ENCODE measurements around the gene AFF2. TPM values are rescaled to one million over a fixed set of nuclear protein-coding genes. Genes with fewer than 3 reads are reported as not detected.

The AFF2 gene
- total RNA-seq, 1 donor from 2014 or later: 3.3 TPM

DNA sequence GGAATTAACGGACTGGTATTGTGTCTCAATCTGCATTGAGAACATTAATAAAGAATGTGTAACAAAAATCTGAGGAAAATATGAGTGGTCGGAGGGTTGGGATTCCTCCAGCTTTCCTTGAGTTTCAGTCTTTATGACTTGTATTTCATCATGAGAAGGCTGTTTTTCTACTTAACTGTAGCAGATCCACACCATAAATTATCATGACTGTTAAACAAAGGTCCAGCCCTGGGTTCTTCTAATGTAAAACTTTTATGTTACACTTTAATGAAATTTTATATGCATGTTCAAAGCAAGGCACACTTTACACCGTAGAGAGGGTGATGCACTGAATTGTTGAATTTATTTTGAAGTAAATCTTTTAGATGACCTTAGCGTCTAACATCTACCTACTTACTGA is 7.0 kb downstream of the AFF2 start:
- H3K27ac Mint-ChIP-seq: no peak overlapping the region

DNA sequence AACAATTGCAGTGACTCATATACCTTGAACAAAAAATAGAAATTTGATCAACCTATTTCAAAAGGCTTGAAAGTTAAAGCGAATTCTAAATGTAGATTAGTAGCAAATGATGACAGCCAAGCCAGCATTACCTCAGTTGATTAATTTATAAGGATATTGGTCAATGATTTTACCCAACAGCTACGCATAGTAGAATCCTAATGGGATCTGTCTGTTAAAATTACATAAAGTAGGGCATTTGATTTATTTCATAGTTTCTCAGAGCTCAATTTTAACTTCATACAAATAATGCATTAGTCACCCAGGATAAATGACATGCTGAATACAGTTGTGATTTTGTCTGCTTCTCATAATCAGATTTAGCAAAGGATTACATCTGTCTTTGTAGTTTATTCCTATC is 12.0 kb downstream of the AFF2 start:
- H3K36me3 Mint-ChIP-seq (ENCODE audit: low read depth): no peaks in the 10 kb centered on the region
- no peaks in the 10 kb centered on the region for H3K9me3 Mint-ChIP-seq

More for the DNA sequence above, 7.0 kb downstream of the AFF2 start:
- Mint-ChIP-seq H3K36me3 (ENCODE audit: low read depth) (no peaks in the 10 kb centered on the region), H3K9me3 (no peaks in the 10 kb centered on the region), H3K4me1 (ENCODE audit: low read depth) (peaks cover 5% of the 10 kb centered on the region), H3K27me3 (ENCODE audit: low read depth) (peaks cover 9% of the 10 kb centered on the region), H3K4me3 (ENCODE audit: low read depth) (no peak overlapping the region)
- no peak for DNase-seq (ENCODE audit: low spot score)
- intact Hi-C loops (cut with micrococcal nuclease): loop anchor here (10.0 kb wide), 1 partner anchor 123 kb away; no protein-coding TSS in a partner anchor

DNA sequence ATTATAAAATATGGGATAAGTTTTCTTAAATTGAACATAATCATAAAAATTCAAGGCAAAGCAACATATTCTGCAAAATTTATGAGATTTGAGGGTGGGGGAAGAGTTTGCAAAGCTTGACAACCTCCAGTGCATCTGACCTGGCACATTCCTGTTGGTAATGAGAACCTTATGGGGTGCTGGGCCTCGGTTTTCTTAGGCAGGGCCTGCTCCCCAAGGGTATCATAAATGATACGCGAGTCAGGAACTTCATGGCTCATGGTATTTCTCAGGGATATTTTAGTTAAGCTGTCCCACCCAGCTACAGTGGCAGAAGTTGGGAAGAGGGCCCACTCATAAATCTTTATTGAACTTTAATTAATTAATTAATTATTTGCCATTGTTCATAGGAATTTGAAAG is 13.2 kb downstream of the AFF2 start:
- Mint-ChIP-seq H3K36me3 (ENCODE audit: low read depth) (no peaks in the 10 kb centered on the region), H3K27me3 (ENCODE audit: low read depth) (no peaks in the 10 kb centered on the region), H3K27ac (no peak overlapping the region), H3K4me3 (ENCODE audit: low read depth) (no peak overlapping the region), H3K9me3 (no peaks in the 10 kb centered on the region), H3K4me1 (ENCODE audit: low read depth) (peaks cover 6% of the 10 kb centered on the region)
- intact Hi-C loops (cut with micrococcal nuclease): no loop called here
- no peak for DNase-seq (ENCODE audit: low spot score)

More for the DNA sequence above, 12.0 kb downstream of the AFF2 start:
- intact Hi-C loops (cut with micrococcal nuclease): no loop called here
- H3K4me1 Mint-ChIP-seq (ENCODE audit: low read depth): peaks cover 6% of the 10 kb centered on the region
- DNase-seq (ENCODE audit: low spot score): no peak
- H3K27me3 Mint-ChIP-seq (ENCODE audit: low read depth): no peaks in the 10 kb centered on the region
- no peak overlapping the region for H3K4me3 Mint-ChIP-seq (ENCODE audit: low read depth)
- no peak overlapping the region for H3K27ac Mint-ChIP-seq

DNA sequence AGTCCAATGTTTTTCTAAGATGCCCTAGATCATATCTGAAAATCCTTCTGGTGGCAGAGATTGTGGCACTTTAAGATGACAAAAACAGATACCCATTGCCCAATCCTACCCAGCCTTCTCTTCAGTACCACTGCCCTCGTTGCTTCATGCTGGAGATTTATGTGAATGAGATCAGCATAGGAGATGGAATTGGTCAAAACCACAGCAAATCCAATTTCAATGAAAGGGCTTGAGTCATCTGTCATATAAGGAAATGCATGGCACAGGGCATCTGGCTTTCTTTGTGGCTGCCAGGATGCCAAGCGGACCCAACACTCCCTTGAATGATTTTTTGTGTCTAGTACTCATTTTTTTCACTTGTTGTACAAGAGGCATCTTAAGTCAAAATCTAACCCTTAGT is 16.8 kb downstream of the AFF2 start:
- intact Hi-C loops (cut with micrococcal nuclease): no loop called here
- no peaks in the 10 kb centered on the region for H3K36me3 Mint-ChIP-seq (ENCODE audit: low read depth)
- H3K4me1 Mint-ChIP-seq (ENCODE audit: low read depth): peaks cover 3% of the 10 kb centered on the region

DNA sequence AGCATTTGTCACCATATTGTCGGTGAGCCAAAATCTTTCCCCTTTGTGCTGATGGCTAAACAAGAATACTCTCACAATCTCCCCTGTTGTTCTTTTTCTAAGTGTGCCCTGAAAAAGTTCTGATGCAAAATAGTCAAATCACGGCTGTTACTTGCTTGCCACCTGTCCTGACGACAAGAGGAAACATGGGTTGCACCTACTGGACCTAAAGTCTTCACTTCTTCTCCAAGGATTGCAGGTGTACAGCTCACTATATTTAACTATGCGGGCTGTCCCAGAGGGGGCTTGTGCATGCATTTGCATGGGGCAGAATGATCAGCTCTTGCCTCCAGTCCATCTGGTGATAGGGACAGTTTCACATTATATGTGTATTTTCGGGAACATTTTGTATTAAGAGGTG is 21.6 kb downstream of the AFF2 start:
- Mint-ChIP-seq H3K4me3 (ENCODE audit: low read depth) (no peak overlapping the region), H3K4me1 (ENCODE audit: low read depth) (no peaks in the 10 kb centered on the region), H3K36me3 (ENCODE audit: low read depth) (no peaks in the 10 kb centered on the region), H3K9me3 (no peaks in the 10 kb centered on the region), H3K27me3 (ENCODE audit: low read depth) (peaks cover 2% of the 10 kb centered on the region), H3K27ac (no peak overlapping the region)
- no peak for DNase-seq (ENCODE audit: low spot score)
- intact Hi-C loops (cut with micrococcal nuclease): no loop called here

More for the DNA sequence above, 16.8 kb downstream of the AFF2 start:
- Mint-ChIP-seq H3K4me3 (ENCODE audit: low read depth) (no peak overlapping the region), H3K9me3 (no peaks in the 10 kb centered on the region), H3K27ac (no peak overlapping the region), H3K27me3 (ENCODE audit: low read depth) (no peaks in the 10 kb centered on the region)
- no peak for DNase-seq (ENCODE audit: low spot score)

DNA sequence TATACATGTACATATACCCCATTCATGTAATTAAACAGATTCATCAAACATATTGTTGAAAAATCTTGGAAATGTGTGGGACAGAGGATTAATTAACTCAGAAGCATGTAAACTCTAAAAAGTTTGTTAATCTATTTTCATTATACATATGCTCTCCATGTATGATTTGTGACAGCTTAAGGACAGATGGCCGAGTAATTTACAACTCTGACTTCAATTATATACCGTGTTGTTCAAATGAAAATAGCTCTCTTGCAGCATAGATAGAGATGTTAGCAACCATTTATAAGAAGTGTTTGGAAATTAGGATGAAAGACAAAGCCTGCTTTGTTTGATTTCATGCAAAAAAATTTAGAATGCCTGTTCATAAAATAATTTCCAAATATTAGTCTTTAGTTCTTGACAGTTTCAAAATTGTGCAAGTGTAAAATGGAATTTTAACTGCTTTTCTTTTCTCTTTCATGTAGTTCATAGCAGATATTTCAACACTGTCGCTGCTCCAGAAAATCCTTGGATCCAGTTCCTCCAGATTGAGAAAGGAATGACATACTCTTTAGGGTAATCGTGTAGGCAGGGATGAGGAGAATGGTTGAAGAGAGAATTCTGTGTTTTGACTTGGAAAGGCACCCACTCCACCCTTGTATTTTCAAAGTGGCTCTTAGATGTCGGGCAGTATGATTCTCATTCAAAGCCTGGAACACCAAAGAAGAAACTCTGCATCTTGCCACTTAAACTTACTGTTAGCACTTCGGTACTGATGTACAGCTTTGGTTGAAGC is 23.1 kb downstream of the AFF2 start:
- intact Hi-C loops (cut with micrococcal nuclease): no loop called here

DNA sequence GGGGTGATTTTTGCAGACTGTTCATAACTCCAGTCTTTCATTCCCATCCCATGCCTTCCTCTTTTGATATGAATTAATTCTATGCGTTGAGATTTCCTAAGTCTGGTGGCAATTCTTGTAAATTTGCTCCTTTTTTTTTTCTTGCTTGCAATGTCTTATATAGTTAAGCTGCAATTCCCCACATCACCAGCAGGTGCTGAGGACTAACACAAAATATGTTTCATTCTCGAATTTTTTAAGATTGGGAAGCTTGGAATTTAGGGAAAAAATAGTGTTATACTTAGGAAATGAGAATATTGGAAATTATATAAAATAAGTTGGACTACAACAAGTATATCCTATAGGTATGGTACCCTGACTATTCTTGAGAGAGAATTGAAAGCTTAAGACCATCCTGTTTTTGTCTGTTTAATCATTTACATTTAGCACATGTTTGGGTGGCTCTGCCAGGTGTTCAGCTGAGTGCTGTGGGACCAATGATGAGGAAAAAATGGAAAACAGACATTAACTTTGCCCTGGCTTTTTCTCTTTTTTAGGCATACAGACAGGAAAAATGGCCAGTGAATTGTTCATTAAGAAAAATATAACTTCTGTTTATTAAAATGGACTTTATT is 30.2 kb downstream of the AFF2 start:
- H3K4me3 Mint-ChIP-seq (ENCODE audit: low read depth): no peak overlapping the region
- no peak for DNase-seq (ENCODE audit: low spot score)
- peaks cover 2% of the 10 kb centered on the region for H3K27me3 Mint-ChIP-seq (ENCODE audit: low read depth)
- H3K9me3 Mint-ChIP-seq: no peaks in the 10 kb centered on the region
- H3K36me3 Mint-ChIP-seq (ENCODE audit: low read depth): no peaks in the 10 kb centered on the region
- no peaks in the 10 kb centered on the region for H3K4me1 Mint-ChIP-seq (ENCODE audit: low read depth)
- no peak overlapping the region for H3K27ac Mint-ChIP-seq
- intact Hi-C loops (cut with micrococcal nuclease): no loop called here

More for the DNA sequence above, 23.1 kb downstream of the AFF2 start:
- Mint-ChIP-seq H3K27me3 (ENCODE audit: low read depth) (peaks cover 2% of the 10 kb centered on the region), H3K4me1 (ENCODE audit: low read depth) (no peaks in the 10 kb centered on the region), H3K27ac (no peak overlapping the region), H3K9me3 (no peaks in the 10 kb centered on the region), H3K36me3 (ENCODE audit: low read depth) (no peaks in the 10 kb centered on the region), H3K4me3 (ENCODE audit: low read depth) (no peak overlapping the region)
- DNase-seq (ENCODE audit: low spot score): no peak

DNA sequence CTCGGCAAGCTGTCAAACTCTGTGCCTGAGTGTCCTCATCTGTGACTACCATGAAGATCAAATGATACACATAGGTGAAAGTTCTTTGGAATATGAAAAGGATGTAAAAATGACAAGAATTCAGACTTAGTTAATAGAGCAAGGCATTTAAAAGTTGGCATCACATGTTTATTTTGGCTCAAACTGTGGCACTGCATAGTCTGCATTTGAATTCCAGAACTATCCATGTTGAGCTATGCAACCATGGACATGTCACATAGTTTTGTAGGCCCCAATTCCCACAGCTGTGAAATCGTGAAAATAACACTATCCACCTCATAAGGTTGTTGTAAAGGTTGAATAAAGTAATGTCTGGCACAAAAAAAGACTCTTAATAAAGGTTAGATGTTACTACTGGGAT is 33.9 kb downstream of the AFF2 start:
- no peaks in the 10 kb centered on the region for H3K27me3 Mint-ChIP-seq (ENCODE audit: low read depth)
- no peak overlapping the region for H3K27ac Mint-ChIP-seq
- no peaks in the 10 kb centered on the region for H3K9me3 Mint-ChIP-seq
- intact Hi-C loops (cut with micrococcal nuclease): no loop called here
- H3K4me1 Mint-ChIP-seq (ENCODE audit: low read depth): no peaks in the 10 kb centered on the region
- no peak for DNase-seq (ENCODE audit: low spot score)
- no peak overlapping the region for H3K4me3 Mint-ChIP-seq (ENCODE audit: low read depth)
- H3K36me3 Mint-ChIP-seq (ENCODE audit: low read depth): no peaks in the 10 kb centered on the region

DNA sequence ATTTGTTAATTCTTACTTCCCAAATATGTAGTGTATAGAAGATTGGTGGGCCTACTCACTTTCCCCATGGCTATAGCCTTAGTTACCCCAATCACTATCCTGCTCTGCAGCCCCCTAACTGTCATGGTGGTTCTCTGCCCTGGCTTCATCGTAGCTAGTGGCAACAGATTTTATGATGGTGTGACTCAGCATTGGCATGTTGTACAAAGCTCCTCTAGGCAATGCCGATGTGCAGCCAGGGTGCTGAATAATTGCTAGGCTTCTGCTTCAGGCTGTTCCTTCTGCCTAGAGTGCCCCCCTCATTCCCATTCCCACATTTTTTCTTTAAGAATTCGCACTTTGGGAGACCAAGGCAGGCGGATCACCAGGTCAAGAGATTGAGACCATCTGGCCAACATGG is 35.2 kb downstream of the AFF2 start:
- Mint-ChIP-seq H3K27me3 (ENCODE audit: low read depth) (no peaks in the 10 kb centered on the region), H3K4me1 (ENCODE audit: low read depth) (no peaks in the 10 kb centered on the region), H3K36me3 (ENCODE audit: low read depth) (no peaks in the 10 kb centered on the region), H3K27ac (no peak overlapping the region), H3K9me3 (no peaks in the 10 kb centered on the region), H3K4me3 (ENCODE audit: low read depth) (no peak overlapping the region)
- intact Hi-C loops (cut with micrococcal nuclease): no loop called here
- no peak for DNase-seq (ENCODE audit: low spot score)

DNA sequence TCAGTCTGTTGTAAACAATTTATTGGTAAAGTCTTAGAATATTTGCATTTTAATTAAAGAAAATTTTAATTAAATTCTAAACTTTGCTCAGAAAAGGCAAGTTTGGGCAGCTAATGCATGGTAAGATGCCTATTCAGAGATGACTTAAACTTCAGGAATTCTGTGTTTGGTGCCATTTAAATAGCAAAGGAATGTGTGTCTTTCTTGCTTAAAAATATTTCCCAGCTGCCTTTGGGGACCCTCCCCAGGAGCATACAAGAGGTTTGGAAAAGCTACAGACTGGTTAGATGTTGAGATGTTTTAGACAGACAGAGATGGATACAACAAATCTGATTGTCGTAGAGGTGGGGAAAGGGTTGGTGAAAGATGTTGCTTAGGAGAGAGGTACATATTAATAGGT is 36.5 kb downstream of the AFF2 start:
- Mint-ChIP-seq H3K27ac (no peak overlapping the region), H3K4me1 (ENCODE audit: low read depth) (no peaks in the 10 kb centered on the region), H3K36me3 (ENCODE audit: low read depth) (no peaks in the 10 kb centered on the region), H3K9me3 (no peaks in the 10 kb centered on the region), H3K4me3 (ENCODE audit: low read depth) (no peak overlapping the region), H3K27me3 (ENCODE audit: low read depth) (no peaks in the 10 kb centered on the region)
- intact Hi-C loops (cut with micrococcal nuclease): no loop called here
- DNase-seq (ENCODE audit: low spot score): no peak

DNA sequence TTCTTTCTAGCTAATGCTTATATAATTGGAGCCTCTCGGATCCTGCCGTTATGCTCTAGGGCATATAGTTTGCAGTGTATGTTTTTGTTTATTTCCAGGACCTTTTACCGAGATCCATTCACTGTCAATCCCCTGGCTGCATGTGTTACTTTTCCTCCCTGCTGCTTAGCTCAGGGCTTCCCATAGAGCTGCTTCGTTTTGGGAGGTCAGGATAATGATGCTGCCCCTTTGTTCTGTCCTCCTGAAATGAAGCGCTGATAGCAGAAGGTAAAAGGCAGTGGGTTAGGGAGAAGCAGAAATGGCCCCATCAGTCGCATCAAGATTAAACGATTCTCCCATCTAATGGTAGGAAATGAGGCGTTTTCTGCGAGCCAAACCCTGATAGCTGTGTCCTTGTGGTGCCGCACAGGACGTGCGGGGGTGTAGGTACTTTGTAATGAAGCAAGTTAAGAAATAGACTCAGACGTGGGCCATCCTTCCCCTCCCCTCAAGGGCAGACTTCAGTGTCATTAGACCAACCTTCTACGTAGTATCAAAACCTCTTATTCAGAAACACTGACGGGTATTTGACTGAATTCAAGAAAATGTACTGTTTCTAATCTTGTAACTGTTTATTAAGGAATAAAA is 37.3 kb downstream of the AFF2 start:
- no peak for DNase-seq (ENCODE audit: low spot score)
- Mint-ChIP-seq H3K27ac (no peak overlapping the region), H3K4me1 (ENCODE audit: low read depth) (no peaks in the 10 kb centered on the region), H3K4me3 (ENCODE audit: low read depth) (no peak overlapping the region), H3K9me3 (no peaks in the 10 kb centered on the region), H3K36me3 (ENCODE audit: low read depth) (no peaks in the 10 kb centered on the region), H3K27me3 (ENCODE audit: low read depth) (no peaks in the 10 kb centered on the region)
- intact Hi-C loops (cut with micrococcal nuclease): no loop called here

DNA sequence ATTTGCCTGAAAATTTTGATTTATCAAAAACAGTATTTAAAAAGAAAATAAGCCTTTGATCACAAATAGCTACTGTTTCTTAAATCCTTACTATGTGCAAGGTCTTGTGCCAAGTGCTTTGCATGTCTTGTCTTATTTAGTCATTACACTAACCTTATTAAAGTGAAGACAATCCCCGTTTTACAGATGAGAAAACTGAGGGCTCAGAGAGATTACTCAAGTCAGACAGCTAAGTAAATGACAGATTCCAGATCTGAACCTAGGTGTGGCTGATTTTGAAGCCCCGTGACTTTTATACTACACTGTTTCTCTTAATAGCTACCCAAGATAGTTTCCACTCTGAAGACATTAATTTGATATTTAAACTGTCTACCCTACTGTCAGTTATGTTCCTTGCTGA is 38.2 kb downstream of the AFF2 start:
- Mint-ChIP-seq H3K4me3 (ENCODE audit: low read depth) (no peak overlapping the region), H3K27me3 (ENCODE audit: low read depth) (no peaks in the 10 kb centered on the region), H3K4me1 (ENCODE audit: low read depth) (no peaks in the 10 kb centered on the region), H3K27ac (no peak overlapping the region), H3K36me3 (ENCODE audit: low read depth) (no peaks in the 10 kb centered on the region), H3K9me3 (no peaks in the 10 kb centered on the region)
- DNase-seq (ENCODE audit: low spot score): no peak
- intact Hi-C loops (cut with micrococcal nuclease): no loop called here

DNA sequence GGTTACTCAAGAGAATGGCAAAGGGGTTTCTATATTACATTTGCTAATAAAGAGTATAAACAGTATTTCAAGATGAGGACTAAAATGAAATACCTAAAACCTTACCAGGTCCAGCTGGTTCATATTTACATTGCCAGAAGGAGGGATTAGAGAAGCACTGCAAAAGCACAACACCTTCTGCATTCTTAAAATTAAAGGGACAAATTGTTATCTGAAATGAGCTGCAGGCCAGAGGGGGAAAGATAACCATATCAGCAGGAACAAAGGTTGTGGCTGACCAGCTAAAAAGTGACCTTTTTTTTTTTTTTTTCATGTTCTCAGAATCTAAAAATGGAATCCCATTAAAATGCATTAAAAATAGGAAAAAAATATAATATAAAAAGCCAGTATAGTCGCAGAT is 39.7 kb downstream of the AFF2 start:
- H3K9me3 Mint-ChIP-seq: no peaks in the 10 kb centered on the region
- intact Hi-C loops (cut with micrococcal nuclease): no loop called here
- H3K4me1 Mint-ChIP-seq (ENCODE audit: low read depth): no peaks in the 10 kb centered on the region
- H3K4me3 Mint-ChIP-seq (ENCODE audit: low read depth): no peak overlapping the region
- no peak for DNase-seq (ENCODE audit: low spot score)
- H3K27ac Mint-ChIP-seq: no peak overlapping the region
- H3K36me3 Mint-ChIP-seq (ENCODE audit: low read depth): no peaks in the 10 kb centered on the region
- H3K27me3 Mint-ChIP-seq (ENCODE audit: low read depth): no peaks in the 10 kb centered on the region

Measured in activated T-helper 2 cell treated with anti-CD3 and anti-CD28 coated beads, Interferon-gamma antibody, Interleukin-2, Interleukin-4, amounts not matched to agents 10 μg/mL and 5 μg/mL and 100 μg/mL, durations not matched to agents 14 hours and 24 hours and 36 hours (primary cell).